ENCODE measurements around the gene FREY1. TPM values are rescaled to one million over a fixed set of nuclear protein-coding genes. Genes with fewer than 3 reads are reported as not detected.
A peak's percentile ranks its signal among the peaks of the same experiment; 100 is the strongest.

The FREY1 gene
- total and polyA plus RNA-seq, 9 of the 15 experiments (the other 6 are each of a cell fraction or from before 2014, with no cell fraction given): 0.25 to 1.5 (median 1.1) TPM; not detected in 5

DNA sequence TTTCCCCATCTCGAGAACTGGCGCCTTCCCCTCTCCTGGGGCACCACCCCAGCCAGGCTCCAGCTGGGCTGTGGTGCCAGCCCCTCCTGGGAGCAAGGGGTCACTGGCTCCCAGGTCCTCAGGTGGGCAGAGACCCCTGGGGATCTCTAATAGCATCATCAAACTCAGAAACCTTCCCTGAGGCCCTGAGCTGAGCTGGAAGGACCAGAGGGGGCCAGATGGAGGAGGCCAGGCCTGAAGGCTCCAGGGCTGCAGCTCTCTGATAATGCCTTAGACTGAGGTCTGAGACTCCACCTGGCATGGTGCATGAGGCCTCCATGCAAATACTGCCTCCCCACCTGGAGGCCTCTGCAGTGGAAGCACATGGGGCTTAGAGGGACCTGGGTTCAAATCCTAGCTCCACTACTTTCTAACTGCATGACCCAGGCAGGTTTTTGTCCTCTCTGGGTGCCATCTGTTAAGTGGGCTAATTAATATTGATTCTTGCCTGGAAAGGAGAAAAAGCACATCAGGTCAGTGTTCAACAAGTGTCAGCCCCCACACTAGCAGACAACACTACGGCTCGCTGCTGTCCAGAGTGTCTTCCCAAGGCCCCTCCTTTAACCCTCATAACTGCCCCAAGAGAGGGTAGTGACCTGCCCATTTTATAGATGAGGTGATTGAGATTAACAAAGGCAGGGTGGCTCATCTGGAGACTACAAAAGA lies 20.1 kb downstream of the FREY1 start (continued):
- TF ChIP-seq, protein P1, sequence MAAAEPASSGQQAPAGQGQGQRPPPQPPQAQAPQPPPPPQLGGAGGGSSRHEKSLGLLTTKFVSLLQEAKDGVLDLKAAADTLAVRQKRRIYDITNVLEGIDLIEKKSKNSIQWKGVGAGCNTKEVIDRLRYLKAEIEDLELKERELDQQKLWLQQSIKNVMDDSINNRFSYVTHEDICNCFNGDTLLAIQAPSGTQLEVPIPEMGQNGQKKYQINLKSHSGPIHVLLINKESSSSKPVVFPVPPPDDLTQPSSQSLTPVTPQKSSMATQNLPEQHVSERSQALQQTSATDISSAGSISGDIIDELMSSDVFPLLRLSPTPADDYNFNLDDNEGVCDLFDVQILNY (CRISPR knock-in tag; IDR thresholded peaks at IDR 0.05): no peak
- TF ChIP-seq MED1 (CRISPR knock-in tag; IDR thresholded peaks at IDR 0.05; ENCODE audit: borderline replicate concordance): no peak
- no peak for TF ChIP-seq KDM2B (CRISPR knock-in tag; IDR thresholded peaks at IDR 0.05)

DNA sequence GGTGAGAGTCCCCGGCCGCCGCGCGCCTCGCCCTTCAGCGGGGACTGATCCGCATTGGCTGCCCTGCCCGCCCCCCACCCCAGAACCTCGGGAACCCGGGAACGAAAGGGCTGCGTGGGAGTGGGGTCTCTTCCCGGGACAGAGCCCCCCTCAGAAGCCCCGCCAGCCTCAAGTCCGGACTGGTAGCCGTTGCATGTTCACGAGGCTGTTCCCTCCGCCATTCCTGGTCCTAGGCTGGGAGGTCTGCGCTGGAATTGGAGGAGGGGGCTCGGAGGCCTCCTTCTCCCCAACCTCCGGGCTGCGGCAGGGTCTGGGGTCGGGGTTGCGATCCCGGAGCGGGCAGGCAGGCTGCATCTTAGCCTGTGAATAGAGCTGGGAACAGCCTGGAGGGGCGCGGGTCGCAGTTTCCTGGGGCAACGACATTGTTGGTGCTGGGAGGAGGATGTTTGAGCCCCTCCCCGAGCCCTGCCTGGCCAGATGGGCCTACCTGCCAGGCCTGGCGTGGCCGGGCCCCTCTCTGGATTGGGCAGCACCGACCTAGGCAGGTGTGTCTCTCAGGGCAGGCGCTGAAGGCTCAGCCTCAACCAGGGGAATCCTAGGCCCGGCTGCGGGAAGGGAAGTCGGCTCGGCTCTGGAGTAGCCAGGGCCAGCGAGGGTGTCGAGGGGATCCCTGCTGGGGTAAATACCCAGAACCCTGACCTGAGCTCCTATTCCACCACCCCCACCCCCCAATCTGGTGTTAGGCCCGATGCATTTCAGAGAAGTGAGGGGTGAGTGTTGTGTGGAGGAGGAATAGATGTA lies 20.9 kb downstream of the FREY1 start:
- no peaks in the 10 kb centered on the region for H3K79me2 ChIP-seq (ENCODE audit: control insufficient read depth, insufficient read depth, low read length)
- 39% methylated on average over 26 of the region's 43 CpGs for WGBS (ENCODE audit: insufficient coverage, low coverage, missing lambda C conversion rate)
- H3K27ac ChIP-seq (ENCODE audit: extremely low read depth, low read depth, low read length): no peak overlapping the region
- TF ChIP-seq NCOR1 (IDR thresholded peaks at IDR 0.05): no peak
- TF ChIP-seq CBX5 (IDR thresholded peaks at IDR 0.05; ENCODE audit: borderline replicate concordance, low read depth): no peak
- TF ChIP-seq JUND (IDR thresholded peaks at IDR 0.05; ENCODE audit: borderline replicate concordance, low read depth, low read length): no peak
- TF ChIP-seq JUND (tag; IDR thresholded peaks at IDR 0.05; ENCODE audit: borderline replicate concordance, low read depth, low read length): no peak
- TF ChIP-seq PHF20 (IDR thresholded peaks at IDR 0.05; ENCODE audit: partially characterized antibody): no peak
- TF ChIP-seq, protein P2, sequence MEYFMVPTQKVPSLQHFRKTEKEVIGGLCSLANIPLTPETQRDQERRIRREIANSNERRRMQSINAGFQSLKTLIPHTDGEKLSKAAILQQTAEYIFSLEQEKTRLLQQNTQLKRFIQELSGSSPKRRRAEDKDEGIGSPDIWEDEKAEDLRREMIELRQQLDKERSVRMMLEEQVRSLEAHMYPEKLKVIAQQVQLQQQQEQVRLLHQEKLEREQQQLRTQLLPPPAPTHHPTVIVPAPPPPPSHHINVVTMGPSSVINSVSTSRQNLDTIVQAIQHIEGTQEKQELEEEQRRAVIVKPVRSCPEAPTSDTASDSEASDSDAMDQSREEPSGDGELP (CRISPR knock-in tag; IDR thresholded peaks at IDR 0.05; ENCODE audit: borderline replicate concordance): 0 out of 2 replicates have a peak, but pooled peaks have one; percentile 14
- TF ChIP-seq EGR1 (conservative IDR thresholded peaks at IDR 0.05): peak; percentile 37; the same call in 1 of the 2 replicates
- TF ChIP-seq POLR2G (IDR thresholded peaks at IDR 0.05; ENCODE audit: low read depth, low read length): peak; percentile 48
- POLR2A ChIA-PET: interaction anchor here (1.0 kb wide), 1 partner anchor 36 kb away, joined by 3 read pairs; no protein-coding TSS in a partner anchor
- no peaks in the 10 kb centered on the region; a peak in 1 of 5 replicates for H3K27me3 ChIP-seq (ENCODE audit: control insufficient read depth in 2 of 2, insufficient read depth in 2 of 2, low read length in 2 of 2)
- peaks cover 30% of the 10 kb centered on the region for H4K20me1 ChIP-seq (replicated peaks; ENCODE audit: control insufficient read depth, insufficient read depth, low read length)
- peaks cover 14% of the 10 kb centered on the region; the same call in 2 of the 3 replicates for H3K36me3 ChIP-seq (ENCODE audit: control insufficient read depth, insufficient read depth, low read length)
- CTCF ChIA-PET (ENCODE audit: low intra/inter-chr PET ratio): interaction anchor here (0.6 kb wide), 1 partner anchor 432 kb away, joined by 3 read pairs; no protein-coding TSS in a partner anchor
- no peaks in the 10 kb centered on the region for H3K9me1 ChIP-seq (ENCODE audit: control insufficient read depth, insufficient read depth, low read length)
- BruUV-seq (replicated peaks): no TSS peak
- ATAC-seq (no peak), FAIRE-seq (no peak), DNase-seq (ENCODE audit: extremely low read depth in 1 of 4, low spot score in 3 of 4) (no peak)
- H3K4me1 ChIP-seq (replicated peaks in 1 of 2; ENCODE audit: control insufficient read depth in 2 of 2, insufficient read depth in 2 of 2, low read length in 2 of 2): peaks cover 0 to 18% of the 10 kb centered on the region in 2 experiments; a peak in 3 of 5 replicates
- peak overlapping the region; percentile 52; the same call in 1 of the 2 replicates for H3K4me2 ChIP-seq (ENCODE audit: insufficient read depth, low read length)
- H3K4me3 ChIP-seq: peak overlapping the region; percentile 55
- intact Hi-C loops (cut with micrococcal nuclease) (no loop called here), in situ Hi-C loops (cut with MboI) (no loop called here)
- H3K9ac ChIP-seq (ENCODE audit: insufficient read depth in 1 of 2, low read depth in 2 of 2, low read length in 2 of 2): peak overlapping the region in 1 of 2 experiments; percentile 81; a peak in 2 of 4 replicates
- H3K9me3 ChIP-seq (replicated peaks; ENCODE audit: control insufficient read depth, insufficient read depth, low read depth, low read length): no peaks in the 10 kb centered on the region
- H2AFZ ChIP-seq (ENCODE audit: low read depth, low read length): peak overlapping the region; percentile 66; the same call in 1 of the 2 replicates

Measured in K562 (cell line).